ENCODE results near the gene HSD17B14.
A peak's percentile ranks its signal among the peaks of the same experiment; 100 is the strongest.
"Not testable (repeated sequence)": the region's sequence is repeated elsewhere in the genome, so short reads cannot be mapped to it uniquely, and the experiment has no call there.

HSD17B14 gene

GRCh38 chr19:48836089-48837017 lies at the start of gene HSD17B14:
TSS of gene HSD17B14 (minus strand) at chr19:48836491. CDS start at chr19:48836411, 80 bp downstream.
- DNase-seq: peak; percentile 51

DNA sequence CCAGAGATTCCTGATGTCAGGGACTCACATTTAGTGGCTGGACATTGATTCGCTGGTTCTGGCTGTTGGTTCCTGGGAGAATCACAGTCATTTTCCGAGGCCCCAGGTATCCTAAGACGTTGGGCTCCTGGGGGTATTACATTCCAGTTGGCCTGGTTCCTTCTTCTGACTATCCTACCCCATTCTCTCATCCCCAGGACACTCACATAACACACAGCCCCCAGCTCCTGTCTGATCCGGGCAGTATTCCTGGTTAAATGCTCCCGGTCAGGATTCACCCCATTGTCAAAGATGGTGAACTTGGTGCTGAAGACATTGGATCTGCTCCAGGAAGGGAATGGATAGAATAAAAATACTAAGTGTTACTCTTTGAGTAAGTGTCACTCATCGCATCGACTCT lies 47.4 kb upstream of the HSD17B14 start:
- DNase-seq: no peak

- no peak for DNase-seq
Observed at GRCh38 chr19:48881741-48882657, 45.7 kb upstream of the HSD17B14 start.

DNA sequence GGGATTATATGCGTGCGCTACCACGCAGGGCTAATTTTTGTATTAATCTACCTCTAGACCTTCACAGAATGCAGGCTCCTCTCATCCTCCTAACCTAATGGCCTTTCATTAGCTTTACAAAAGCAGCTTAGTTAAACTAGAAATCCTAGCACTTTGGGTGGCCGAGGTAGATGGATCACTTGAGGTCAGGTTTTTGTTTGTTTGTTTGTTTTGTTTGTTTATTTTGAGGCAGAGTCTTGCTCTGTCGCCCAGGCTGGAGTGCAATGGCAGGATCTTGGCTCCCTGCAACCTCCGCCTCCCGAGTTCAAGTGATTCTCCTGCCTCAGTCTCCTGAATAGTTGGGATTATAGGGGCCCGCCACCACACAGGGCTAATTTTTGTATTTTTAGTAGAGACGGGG lies 43.4 kb upstream of the HSD17B14 start:
- not testable (repeated sequence) for DNase-seq

DNA sequence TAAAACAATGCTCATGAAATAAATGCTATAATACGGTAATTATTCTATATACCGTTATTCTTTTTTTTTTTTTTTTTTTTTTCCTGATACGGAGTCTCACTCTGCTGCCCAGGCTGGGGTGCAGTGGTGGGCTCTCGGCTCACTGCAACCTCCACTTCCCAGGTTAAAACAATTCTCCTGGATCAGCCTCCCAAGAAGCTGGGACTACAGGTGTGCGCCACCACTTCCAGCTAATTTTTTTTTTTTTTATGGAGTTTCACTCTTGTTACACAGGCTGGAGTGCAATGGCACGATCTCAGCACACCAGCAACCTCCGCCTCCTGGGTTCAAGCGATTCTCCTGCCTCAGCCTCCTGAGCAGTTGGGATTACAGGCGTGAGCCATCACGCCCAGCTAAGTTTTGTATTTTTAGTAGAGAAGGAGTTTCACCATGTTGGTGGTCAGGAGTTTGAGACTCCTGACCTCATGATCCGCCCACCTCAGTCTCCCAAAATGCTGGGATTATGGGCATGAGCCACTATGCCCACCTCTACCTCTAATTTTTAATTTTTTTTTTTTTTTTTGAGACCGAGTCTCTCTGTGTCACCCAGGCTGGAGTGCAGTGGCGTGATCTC lies 42.8 kb upstream of the HSD17B14 start:
- no peak for DNase-seq

DNA sequence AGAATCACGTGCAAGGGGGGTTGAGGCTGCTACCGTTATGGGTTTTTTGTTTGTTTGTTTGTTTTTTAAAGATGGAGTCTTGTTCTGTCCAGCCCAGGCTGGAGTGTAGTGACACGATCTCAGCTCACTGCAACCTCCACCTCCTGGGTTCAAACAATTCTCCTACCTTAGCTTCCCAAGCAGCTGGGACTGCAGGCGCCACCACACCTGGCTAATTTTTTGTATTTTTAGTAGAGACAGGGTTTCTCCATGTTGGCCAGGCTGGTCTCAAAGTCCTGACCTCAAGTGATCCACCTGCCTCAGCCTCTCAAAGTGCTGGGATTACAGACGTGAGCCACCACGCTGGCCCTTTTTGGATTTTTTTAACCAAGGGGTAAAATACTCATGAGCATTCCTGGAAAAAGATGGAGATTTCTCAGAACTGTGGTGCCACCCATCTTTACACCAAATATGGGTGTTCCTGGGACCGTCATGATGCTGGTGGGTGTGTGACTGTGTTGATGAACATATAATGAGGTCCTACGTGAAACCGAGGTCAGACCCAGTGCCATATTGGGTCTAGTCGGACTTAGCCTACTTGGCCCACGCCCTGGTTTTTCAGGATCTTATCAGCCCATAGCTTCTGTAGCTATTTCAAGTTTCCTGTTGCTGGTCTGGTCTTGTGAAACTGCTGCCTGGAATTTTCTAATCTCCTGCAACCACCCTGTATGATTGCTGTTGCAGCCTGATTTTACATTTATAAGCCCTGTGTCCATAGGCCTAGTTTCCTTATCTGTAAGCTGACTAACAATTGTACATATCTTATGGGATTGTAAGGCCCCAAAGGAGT lies 42.1 kb upstream of the HSD17B14 start:
- DNase-seq: no peak

DNA sequence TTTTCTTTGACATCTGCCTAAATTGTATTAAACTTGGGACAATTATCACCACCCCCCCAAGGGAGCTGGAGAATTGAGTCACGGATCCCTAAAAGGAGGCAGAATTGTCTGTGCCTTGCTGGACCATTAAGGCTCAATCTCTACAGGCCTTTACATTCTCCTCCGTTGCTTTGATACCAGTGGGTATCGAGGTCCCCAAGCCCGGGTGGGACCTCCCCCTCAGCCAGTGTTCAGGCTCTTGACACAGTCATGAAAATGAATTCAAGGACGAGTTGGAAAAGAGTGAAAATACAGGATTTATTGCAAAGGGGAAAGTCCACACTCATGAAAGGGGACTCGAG lies 41.5 kb upstream of the HSD17B14 start:
- DNase-seq: no peak

DNA sequence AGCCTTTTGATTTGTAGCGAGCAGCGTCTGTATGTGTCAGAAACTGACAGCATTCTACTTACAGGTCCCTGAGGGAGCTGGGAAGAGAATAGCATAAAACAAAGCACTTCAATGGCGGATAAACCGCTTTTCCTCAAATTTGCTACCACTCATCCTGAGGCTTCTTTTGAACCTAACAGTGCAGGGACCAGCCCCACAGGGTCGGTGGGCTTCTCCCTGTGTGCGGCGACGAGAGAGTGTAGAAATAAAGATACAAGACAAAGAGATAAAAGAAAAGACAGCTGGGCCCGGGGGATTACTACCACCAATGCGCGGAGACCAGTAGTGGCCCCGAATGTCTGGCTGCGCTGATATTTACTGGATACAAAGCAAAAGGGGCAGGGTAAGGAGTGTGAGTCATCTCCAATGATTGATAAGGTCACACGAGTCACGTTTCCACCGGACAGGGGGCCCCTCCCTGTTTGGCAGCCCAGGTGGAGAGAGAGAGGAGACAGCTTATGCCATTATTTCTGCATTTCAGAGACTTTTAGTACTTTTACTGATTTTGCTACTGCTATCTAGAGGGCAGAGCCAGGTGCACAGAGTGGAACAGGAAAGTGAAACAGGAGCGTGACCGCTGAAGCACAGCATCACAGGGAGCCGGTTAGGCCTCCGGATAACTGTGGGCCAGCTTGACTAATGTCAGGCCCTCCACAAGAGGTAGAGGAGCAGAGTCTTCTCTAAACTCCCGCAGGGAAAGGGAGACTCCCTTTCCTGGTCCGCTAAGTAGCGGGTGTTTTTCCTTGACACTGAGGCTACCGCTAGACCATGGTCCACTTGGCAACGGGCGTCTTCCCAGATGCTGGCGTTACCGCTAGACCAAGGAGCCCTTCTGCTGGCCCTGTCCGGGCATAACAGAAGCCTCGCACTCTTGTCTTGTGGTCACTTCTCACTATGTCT lies 40.0 kb upstream of the HSD17B14 start:
- DNase-seq: not testable (repeated sequence)

GRCh38 chr19:48874303-48875135 lies 38.2 kb upstream of the HSD17B14 start:
- peak; percentile 79 for DNase-seq

DNA sequence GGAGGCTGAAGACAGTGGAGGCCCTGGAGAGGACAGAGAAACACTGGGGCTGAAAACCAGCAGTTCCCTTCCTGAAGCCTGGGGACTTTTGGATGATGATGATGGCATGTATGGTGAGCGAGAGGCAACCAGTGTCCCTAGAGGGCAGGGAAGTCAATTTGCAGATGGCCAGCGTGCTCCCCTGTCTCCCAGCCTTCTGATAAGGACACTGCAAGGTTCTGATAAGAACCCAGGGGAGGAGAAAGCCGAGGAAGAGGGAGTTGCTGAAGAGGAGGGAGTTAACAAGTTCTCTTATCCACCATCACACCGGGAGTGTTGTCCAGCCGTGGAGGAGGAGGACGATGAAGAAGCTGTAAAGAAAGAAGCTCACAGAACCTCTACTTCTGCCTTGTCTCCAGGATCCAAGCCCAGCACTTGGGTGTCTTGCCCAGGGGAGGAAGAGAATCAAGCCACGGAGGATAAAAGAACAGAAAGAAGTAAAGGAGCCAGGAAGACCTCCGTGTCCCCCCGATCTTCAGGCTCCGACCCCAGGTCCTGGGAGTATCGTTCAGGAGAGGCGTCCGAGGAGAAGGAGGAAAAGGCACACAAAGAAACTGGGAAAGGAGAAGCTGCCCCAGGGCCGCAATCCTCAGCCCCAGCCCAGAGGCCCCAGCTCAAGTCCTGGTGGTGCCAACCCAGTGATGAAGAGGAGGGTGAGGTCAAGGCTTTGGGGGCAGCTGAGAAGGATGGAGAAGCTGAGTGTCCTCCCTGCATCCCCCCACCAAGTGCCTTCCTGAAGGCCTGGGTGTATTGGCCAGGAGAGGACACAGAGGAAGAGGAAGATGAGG lies 37.4 kb upstream of the HSD17B14 start:
- DNase-seq: no peak

- peak; percentile 93 for DNase-seq
Observed at GRCh38 chr19:48872884-48873475, 36.7 kb upstream of the HSD17B14 start.

DNA sequence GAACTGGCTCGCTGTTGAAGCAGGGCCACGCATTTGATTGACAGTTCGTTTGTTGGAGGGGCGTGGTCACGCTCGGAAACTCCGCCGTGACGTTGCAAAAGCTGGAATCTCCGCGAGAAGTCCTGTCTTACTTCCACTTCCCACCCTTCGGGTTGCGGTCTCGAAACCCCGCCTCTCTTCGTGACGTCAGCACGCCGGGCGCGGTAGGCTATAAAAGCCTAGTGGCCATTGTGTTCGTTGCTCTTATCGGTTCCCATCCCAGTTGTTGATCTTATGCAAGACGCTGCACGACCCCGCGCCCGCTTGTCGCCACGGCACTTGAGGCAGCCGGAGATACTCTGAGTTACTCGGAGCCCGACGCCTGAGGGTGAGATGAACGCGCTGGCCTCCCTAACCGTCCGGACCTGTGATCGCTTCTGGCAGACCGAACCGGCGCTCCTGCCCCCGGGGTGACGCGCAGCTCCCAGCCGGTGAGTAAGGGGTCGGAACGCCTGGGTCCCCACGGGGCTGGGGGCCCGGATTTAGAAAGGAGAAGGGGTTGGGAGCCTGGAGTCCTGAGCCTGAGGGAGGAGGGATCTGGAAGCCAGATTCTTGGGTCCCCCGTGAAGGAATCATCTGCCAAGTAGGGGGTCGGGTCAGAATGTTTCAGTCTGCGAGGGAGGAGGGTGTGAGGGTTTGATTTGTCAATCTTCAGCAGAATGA lies 36.0 kb upstream of the HSD17B14 start, which contains the start of gene PPP1R15A:
TSS of gene PPP1R15A (plus strand) at position 240 of the 702 bp plus-strand sequence. CDS start 813 bp downstream, outside the sequence.
- DNase-seq: peak; percentile 97

GRCh38 chr19:48871471-48872181 lies 35.3 kb upstream of the HSD17B14 start:
- not testable (repeated sequence) for DNase-seq

GRCh38 chr19:48870048-48870447 lies 33.8 kb upstream of the HSD17B14 start:
- no peak for DNase-seq

DNA sequence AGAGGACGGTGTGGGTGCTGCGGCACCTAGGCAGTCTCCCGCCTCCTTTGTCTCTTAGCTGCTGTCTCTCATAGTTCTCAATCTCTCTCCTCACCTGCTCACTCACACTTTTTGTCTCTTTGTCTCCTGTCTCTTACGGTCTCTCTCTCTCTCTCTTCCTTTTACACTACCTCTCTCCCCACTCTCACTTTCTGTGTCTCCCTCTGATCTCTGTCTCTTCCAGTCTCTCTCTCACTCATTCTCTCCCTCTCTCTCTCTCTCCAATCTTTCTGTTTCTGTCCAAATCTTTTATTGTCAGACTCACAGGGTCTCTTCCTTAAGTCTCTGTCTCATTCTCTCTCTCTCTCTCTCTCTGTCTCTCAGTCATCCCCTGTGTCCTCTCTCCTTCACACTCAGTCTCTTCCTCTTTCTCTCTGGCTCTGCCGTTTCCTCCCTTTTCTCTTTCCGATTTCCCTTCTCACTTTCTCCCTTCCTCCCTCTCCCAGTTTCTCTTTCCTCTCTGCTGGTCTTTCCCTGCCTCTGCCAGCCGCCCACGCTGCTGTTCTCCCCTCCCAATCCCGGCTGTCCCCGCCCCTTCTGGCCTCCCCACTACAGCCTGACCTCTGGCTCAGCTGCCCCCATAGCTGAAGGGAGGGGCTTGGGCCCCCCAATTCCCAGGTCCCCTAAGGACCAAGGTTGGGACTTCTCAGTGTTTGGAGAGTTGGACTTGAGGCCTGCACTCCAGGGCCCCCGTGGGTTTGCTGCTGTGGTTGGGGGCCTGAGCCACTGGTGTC lies 32.0 kb upstream of the HSD17B14 start, which contains the start of gene PLEKHA4:
TSS of gene PLEKHA4 (minus strand) at position 504 of the 773 bp plus-strand sequence. CDS start 997 bp downstream, outside the sequence.
- DNase-seq: peak; percentile 56

GRCh38 chr19:48867746-48868113 lies 31.4 kb upstream of the HSD17B14 start:
- DNase-seq: no peak

All from fibroblast of upper back skin (primary cell).